Hepatic stellate cell (primary cell): ENCODE data around the gene CIBAR2.

Source experiments
- DNase-seq: peaks from one replicate; pipeline ENCODE4 v3.0.0; 2011; ENCODE audit warnings: low spot score

The CIBAR2 gene

GRCh38 chr16:85083051-85083639 lies 29.1 kb downstream of the CIBAR2 start:
- no peak for DNase-seq

GRCh38 chr16:85082173-85083050 lies 29.9 kb downstream of the CIBAR2 start:
- DNase-seq, result no peak

- no peak for DNase-seq
Observed at GRCh38 chr16:85081765-85082164, 30.5 kb downstream of the CIBAR2 start.

- DNase-seq, result no peak
Observed at GRCh38 chr16:85081038-85081437, 31.2 kb downstream of the CIBAR2 start.

GRCh38 chr16:85079785-85080570 lies 32.3 kb downstream of the CIBAR2 start:
- DNase-seq, result no peak

- DNase-seq, result no peak
Observed at GRCh38 chr16:85078952-85079351, 33.3 kb downstream of the CIBAR2 start.

GRCh38 chr16:85078226-85078625 lies 34.0 kb downstream of the CIBAR2 start:
- DNase-seq, result no peak

GRCh38 chr16:85077576-85078125 lies 34.6 kb downstream of the CIBAR2 start:
- no peak for DNase-seq

- DNase-seq, result no peak
Observed at GRCh38 chr16:85077039-85077438, 35.2 kb downstream of the CIBAR2 start.

- no peak for DNase-seq
Observed at GRCh38 chr16:85075236-85075924, 36.9 kb downstream of the CIBAR2 start.

GRCh38 chr16:85074225-85074914 lies 37.9 kb downstream of the CIBAR2 start:
- DNase-seq, result no peak

GRCh38 chr16:85072947-85073346 lies 39.3 kb downstream of the CIBAR2 start:
- DNase-seq, result no peak

GRCh38 chr16:85072076-85072860 lies 40.0 kb downstream of the CIBAR2 start:
- no peak for DNase-seq

GRCh38 chr16:85069171-85069570 lies 43.1 kb downstream of the CIBAR2 start:
- DNase-seq, result no peak

GRCh38 chr16:85068746-85069145 lies 43.5 kb downstream of the CIBAR2 start:
- no peak for DNase-seq

GRCh38 chr16:85067426-85067825 lies 44.8 kb downstream of the CIBAR2 start:
- DNase-seq, result no peak

GRCh38 chr16:85067024-85067423 lies 45.2 kb downstream of the CIBAR2 start:
- no peak for DNase-seq

GRCh38 chr16:85066346-85066885 lies 45.9 kb downstream of the CIBAR2 start:
- DNase-seq, result no peak

GRCh38 chr16:85065099-85065498 lies 47.2 kb downstream of the CIBAR2 start:
- no peak for DNase-seq

GRCh38 chr16:85064186-85064585 lies 48.1 kb downstream of the CIBAR2 start:
- peak; percentile 58 for DNase-seq
